Measurements from ENCODE around the gene ARL15. TPM values are rescaled to one million over a fixed set of nuclear protein-coding genes. Genes with fewer than 3 reads are reported as not detected.

Gene ARL15
- total and polyA plus RNA-seq, 2 of the 4 experiments (the other 2 are of a cell fraction): 7.3 to 19.2 TPM

GRCh38 chr5:54311176-54311677, 854 bp upstream of the ARL15 start (continued):
- no peak for TF ChIP-seq USF2 (IDR thresholded peaks at IDR 0.05; ENCODE audit: low read depth, low read length)

DNA sequence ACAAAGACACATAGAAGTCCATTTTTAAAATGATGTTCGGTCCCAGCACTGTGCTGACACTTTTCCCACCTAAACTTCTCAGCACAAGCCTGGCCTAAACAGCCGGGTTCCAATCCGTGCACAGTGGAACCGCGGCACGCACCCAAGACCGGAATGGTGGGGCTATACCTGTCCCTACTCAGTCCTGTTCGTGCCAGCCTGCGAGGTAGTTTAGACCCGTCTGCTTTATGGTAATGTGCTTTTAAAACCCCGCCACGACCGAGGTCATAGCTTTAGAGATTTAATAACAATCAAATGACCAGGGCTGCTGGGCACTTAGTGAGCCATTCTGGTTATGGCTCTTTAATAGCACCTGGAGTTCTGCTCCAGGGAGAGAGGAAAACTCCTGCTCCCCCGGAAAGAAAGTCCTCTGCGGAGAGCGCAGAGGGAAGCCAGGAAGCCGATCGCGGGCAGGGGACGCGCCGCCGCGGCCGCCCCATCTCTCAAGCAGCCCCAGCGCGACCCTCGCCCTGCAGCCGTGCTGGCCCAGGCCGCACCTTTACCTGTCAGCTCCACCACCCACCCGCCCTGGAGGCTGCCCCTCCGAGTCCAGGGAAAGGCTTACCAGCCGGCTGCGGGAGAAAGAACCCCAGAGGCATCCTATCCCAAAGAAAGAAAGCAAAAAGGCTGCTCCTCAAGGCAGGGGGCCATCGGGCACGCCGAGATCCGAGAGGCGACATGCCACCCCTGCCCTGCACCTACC, 511 bp downstream of the ARL15 start:
- Histone ChIP-seq H3K9me1 (ENCODE audit: insufficient read depth, low read length) (no peaks in the 10 kb centered on the region), H3K18ac (ENCODE audit: low read depth, low read length) (peak overlapping the region; percentile 22; the same call in 1 of the 2 replicates), H3K27me3 (ENCODE audit: control insufficient read depth, insufficient read depth, low read length) (no peaks in the 10 kb centered on the region), H3K4me1 (ENCODE audit: control insufficient read depth, insufficient read depth, low read length) (no peaks in the 10 kb centered on the region; the same call in 1 of the 2 replicates), H3K56ac (ENCODE audit: extremely low read depth, insufficient read depth, low read length) (peak overlapping the region; percentile 85), H3K4me3 (ENCODE audit: insufficient read depth, low read depth, low read length) (peak overlapping the region; percentile 62), H3K4ac (ENCODE audit: low read depth, low read length) (peak overlapping the region; percentile 82), H3K79me1 (ENCODE audit: low read depth in 1 of 2, low read length in 2 of 2) (peaks cover 0 to 18% of the 10 kb centered on the region in 2 experiments; a peak in 2 of 4 replicates), H4K91ac (ENCODE audit: insufficient read depth, low read depth, low read length) (0 out of 2 replicates have a peak overlapping the region, but pooled peaks have one; percentile 13), H2BK120ac (ENCODE audit: low read depth, low read length) (peak overlapping the region; percentile 84), H4K8ac (ENCODE audit: low read depth in 2 of 2, low read length in 2 of 2) (peak overlapping the region in 1 of 2 experiments; percentile 91; a peak in 2 of 4 replicates), H2BK20ac (ENCODE audit: low read depth, low read length) (peak overlapping the region; percentile 33; the same call in 1 of the 2 replicates), H3K9me3 (ENCODE audit: control insufficient read depth, insufficient read depth, low read length) (no peaks in the 10 kb centered on the region), H3K4me2 (ENCODE audit: low read depth, low read length) (peak overlapping the region; percentile 95), H4K5ac (ENCODE audit: low read depth, low read length) (no peak overlapping the region), H4K20me1 (ENCODE audit: insufficient read depth, low read length) (no peaks in the 10 kb centered on the region; the same call in 1 of the 2 replicates), H2BK5ac (ENCODE audit: low read depth, low read length, poor library complexity, severe bottlenecking) (peak overlapping the region; percentile 56), H2AK9ac (replicated peaks; ENCODE audit: low read depth, low read length, poor library complexity) (peak overlapping the region; percentile 84), H3K9ac (ENCODE audit: low read depth, low read length) (peak overlapping the region; percentile 88), H2BK15ac (ENCODE audit: low read depth, low read length) (no peak overlapping the region; the same call in 2 of the 3 replicates), H3K14ac (replicated peaks; ENCODE audit: low read depth, low read length) (peak overlapping the region; percentile 91), H2AK5ac (ENCODE audit: low read depth, low read length) (no peak overlapping the region), H3K36me3 (ENCODE audit: control insufficient read depth, insufficient read depth, low read length) (no peaks in the 10 kb centered on the region), H3K27ac (ENCODE audit: insufficient read depth, low read length) (peak overlapping the region; percentile 81), H3K23ac (ENCODE audit: low read depth, low read length) (peak overlapping the region; percentile 97), H2AFZ (replicated peaks; ENCODE audit: low read length, poor library complexity) (peak overlapping the region; percentile 98)
- 0% methylated on average over 8 of the region's 39 CpGs; no CpG with 5 or more reads in 1 of the 2 experiments for WGBS, 2 experiments (ENCODE audit: extremely low coverage in 2 of 2, insufficient read length in 1 of 2)
- in situ Hi-C loops (cut with MboI; ENCODE audit: low sequenced_read_pairs): no loop called here
- ChIA-PET POLR2A (ENCODE audit: unreplicated experiment) (interaction anchor here (0.6 kb wide), 2 partner anchors 51 to 925 kb away, joined by 3 to 4 read pairs; no protein-coding TSS in a partner anchor), CTCF (interaction anchor here (0.9 to 2.4 kb wide), 3 partner anchors 66 to 171 kb away, joined by 3 to 13 read pairs (median 13); no protein-coding TSS in a partner anchor)
- ATAC-seq (ENCODE audit: low read depth) (peak; percentile 35), DNase-seq (peak; percentile 10)
- no TSS peak for BruUV-seq (replicated peaks)
- TF ChIP-seq CHD1 (IDR thresholded peaks at IDR 0.05; ENCODE audit: low read depth, low read length) (no peak), RAD21 (IDR thresholded peaks at IDR 0.05; ENCODE audit: low read length) (0 out of 2 replicates have a peak, but pooled peaks have one; percentile 1)
- intact Hi-C loops (cut with micrococcal nuclease): loop anchor here (1.0 to 5.0 kb wide), 4 partner anchors 53 to 179 kb away; no protein-coding TSS in a partner anchor
- dilution Hi-C loops (cut with HindIII; ENCODE audit: low sequenced_read_pairs, unreplicated experiment): no loop called here
